ENCODE data around the gene KDM2B.

Gene KDM2B

DNA sequence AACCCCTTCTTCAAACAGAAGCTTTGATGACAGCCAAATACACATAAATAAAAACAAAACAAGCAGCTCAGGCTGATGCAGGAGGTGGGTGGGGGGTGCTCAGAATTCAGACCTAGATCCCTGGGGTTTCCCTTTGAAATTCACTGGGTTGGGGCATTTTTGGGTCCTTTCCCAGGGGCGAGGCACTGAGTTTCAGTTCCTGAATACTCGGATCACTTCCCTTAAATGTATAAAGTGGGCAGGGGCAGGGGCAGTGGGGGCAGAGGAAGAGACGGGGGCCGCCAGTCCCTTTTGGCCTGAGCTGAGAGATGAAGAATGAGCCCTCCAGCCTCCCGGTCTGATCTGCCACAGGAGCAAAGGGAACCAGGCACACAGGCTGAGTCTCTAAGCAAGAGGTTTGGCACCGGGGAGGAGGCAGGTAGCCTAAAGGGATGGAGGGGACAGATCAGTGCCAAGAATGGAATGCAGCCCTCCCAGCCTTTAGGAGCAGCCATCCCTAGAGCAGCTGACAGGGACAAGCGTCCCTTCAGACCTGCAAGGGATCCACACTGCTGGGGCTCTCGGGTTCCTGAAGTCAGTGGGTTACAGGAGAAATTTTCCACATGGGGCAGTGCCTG is 20.3 kb downstream of the KDM2B start:
- DNase-seq: no peak

DNA sequence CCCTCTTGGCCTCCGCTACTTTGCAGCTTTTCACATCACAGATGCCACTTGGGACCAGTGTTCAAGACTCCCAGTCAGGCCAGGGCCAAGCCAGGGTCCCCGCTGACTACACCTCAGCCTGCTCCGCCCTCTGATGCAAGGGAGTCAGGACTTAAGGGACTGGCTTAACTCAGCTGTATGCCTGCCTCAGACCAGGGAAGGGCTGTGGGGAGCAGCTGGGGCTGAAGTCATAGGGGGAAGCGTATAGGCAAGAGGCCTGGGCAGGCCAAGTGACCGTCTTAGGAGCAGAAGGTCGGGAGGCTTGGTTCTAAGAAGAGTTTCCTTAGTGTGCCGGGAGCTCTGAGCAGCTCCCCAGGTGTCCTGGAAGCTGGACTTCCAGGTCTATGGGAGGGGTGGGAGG is 21.9 kb downstream of the KDM2B start:
- DNase-seq: no peak

DNA sequence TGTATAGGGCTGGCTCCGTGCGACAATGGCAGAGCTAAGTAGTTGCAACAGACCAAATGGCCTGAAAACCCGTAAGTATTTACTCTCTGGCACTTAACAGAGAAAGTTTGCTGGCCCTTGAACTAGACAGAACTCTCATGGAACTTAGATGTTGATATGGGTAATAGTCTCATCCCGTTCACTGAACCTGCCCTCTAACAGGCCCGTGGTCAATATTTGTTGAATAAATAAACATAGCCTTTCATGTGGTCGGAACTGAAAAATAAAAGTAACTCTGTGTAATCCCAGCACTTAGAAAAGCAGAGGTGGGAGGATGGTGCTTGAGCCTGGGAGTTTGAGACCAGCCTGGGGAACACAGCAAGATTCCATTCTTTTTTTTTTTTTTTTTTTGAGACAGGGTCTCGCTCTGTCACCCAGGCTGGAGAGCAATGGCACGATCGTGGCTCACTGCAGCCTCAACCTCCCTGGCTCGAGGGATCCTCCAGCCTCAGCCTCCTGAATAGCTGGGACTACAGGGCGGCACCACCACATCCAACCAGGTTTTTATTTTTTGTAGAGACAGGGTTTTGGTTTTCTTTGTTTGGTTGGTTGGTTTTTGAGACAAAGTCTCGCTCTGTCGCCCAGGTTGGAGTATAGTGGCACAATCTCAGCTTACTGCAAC is 29.7 kb downstream of the KDM2B start:
- no peak for DNase-seq

DNA sequence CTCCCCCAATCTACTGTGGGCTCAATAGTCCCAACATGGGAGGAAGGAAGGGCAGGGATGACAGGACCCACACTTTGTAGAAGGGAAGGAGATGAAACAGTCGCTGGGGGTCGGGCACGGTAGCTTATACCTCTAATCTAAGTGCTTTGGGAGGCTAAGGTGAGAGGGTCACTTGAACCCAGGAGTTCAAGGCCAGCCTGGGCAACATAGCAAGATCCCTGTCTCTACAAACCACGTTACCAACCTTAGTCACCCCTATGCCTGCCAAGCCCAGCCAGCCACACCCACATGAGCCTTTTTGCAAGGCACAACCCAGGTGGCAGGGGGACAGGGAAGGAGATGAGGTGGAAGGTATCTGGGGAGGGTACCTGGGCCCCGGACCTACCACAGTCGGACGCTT is 31.7 kb downstream of the KDM2B start:
- DNase-seq: no peak

DNA sequence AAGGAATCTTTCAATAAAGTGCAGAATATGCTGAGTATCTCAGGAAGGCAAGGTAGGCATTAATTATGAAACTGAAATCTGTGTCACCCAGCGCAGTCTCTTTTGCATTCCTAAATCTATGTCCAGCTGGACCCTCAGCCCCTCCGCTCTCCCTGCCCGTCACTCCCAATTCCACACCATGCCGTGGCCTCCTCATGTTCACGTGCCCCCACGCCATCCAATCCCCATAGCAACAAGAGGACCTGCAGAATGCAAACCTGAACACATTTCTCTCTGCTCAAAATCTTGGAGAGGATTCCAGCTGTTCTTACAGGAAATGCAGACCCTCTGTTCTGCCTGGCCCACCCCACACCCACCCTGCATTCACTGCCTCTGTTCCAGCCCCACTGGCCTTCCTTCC is 35.3 kb downstream of the KDM2B start:
- DNase-seq: no peak

DNA sequence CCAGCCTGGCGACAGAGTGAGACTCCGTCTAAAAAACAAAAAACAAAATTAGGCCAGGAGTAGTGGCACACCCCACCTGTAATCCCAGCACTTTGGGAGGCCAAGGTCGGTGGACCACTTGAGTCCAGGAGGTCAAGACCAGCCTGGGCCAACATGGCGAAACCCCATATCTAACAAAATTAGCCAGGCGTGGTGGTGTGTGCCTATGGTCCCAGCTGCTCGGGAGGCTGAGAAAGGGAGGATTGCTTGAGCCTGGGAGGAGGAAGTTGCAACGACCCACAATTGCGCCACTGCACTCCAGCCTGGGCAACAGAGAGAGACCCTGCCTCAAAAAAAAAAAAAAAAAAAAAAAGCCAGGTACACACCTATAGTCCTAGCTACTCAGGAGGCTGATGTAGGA is 37.0 kb downstream of the KDM2B start:
- DNase-seq: no peak

DNA sequence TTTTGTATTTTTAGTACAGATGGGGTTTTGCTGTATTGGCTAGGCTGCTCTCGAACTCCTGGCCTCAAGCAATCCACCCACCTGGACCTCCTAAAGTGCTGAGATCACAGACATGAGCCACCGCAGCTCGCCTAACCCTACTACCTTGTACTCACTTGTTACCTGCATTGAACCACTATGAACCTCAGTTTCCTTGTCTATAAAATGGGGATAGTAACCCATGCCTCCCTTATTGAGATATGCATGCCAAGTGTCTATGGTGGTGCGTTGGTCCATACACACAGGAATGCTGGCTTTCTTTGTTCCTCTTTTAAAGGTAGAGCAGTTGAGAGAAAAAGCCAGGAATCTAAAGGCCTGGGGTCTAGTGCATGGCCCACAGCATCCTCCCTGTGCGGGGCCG is 40.9 kb downstream of the KDM2B start:
- DNase-seq: no peak

DNA sequence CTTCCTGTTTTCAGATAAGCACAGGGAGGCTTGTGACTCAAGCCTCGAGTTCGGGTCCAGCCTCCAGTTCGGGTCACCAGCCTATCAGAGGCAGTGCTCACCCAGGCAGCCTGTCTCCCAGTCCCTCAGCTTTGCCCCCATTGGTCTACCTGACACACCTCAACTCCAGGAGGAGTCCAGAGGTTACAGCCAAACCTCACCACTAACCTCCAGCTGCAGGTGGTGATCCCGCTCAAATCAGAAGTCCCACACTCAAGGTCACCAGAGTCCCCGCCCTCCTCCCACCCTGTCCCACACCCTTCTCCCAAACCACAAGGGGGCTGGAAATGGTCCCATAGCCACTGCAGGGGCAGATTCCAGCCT is 42.1 kb downstream of the KDM2B start:
- peak; percentile 44 for DNase-seq

DNA sequence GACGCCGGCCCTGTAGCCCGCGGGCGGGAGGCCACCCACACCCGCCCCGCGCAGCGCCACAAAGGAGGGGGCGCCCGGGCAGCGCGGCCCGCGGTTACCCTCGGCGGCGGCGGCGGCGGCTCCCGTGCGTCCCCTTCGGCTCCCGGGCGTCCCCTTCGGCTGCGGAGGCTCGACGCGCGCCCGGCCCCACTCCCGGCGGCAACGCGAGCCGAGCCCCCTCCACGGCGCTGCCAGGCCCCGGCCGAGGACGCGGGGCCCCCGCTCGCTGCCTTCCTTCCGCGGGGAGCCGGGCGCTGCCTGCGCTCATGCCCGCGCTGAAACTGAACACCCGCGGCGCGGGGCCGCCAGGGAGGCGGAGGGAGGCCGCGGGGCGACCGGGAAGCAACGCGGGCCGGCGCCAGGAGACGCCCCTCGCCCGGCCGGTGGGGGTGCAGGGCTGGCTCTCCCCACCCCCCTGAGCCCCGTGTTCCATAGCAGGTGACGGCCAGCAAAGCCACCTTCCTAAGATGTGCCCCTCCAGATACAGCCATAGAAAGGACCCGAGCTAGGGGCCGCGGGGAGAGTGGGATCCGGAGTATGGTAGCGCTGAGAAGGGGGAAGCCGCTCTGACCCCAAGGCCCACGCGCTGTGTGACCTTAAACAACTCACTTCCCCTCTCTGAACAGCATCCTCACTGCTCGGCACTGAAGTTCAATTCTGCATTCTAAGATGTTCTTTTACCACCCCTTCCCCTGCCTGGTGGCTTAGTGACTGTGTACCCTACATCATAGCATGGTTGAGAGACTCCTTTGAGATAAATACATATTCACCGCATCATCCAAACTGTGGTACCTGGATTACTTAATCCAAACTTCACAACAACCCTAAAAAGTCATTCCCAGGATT is 42.8 kb downstream of the KDM2B start:
- DNase-seq: peak; percentile 42

DNA sequence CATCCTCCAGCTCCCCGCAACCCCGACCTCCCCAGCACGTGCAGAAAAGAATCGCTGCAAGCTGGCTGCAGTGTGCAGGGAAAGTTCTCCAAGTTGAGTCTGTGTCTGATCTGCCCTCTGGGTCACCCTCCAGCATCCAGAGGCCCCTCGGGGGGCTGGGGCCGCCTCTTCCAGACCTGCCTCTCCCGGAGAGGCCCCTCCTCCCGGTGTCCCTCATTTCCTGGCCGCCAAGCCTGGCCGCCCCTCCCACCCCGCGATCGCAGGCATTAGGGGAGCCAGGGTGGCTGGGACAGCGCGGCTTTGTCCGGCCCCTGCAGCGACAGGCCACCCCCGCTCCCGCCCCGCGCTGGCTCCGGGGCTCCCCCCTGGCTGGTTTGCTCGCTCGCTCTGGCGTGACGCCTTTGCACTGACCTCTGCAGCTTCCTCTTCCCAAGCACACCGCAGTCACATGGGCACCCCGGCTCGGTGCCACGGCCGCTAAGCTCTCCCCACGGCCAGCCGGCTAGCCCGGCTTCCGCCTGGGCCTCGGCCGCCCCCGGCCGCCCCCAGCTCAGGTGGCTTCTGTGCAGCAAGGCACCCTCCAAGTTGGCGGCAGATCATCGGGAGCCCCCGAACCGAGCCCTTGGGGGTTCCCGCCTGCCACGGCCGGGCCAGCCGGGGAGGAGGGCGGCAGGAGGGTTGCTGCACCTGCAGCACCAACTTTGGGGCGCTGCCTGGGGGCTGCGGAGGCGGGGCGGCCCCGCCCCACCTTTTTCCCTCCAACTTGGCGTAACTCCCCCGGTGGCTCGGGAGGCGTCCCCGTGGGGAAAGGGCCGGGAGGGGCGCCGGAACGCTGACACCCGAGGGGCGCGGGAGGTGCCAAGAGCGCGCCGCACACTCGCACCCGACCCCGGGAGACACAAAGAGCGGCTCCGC is 43.7 kb downstream of the KDM2B start:
- peak; percentile 69 for DNase-seq

DNA sequence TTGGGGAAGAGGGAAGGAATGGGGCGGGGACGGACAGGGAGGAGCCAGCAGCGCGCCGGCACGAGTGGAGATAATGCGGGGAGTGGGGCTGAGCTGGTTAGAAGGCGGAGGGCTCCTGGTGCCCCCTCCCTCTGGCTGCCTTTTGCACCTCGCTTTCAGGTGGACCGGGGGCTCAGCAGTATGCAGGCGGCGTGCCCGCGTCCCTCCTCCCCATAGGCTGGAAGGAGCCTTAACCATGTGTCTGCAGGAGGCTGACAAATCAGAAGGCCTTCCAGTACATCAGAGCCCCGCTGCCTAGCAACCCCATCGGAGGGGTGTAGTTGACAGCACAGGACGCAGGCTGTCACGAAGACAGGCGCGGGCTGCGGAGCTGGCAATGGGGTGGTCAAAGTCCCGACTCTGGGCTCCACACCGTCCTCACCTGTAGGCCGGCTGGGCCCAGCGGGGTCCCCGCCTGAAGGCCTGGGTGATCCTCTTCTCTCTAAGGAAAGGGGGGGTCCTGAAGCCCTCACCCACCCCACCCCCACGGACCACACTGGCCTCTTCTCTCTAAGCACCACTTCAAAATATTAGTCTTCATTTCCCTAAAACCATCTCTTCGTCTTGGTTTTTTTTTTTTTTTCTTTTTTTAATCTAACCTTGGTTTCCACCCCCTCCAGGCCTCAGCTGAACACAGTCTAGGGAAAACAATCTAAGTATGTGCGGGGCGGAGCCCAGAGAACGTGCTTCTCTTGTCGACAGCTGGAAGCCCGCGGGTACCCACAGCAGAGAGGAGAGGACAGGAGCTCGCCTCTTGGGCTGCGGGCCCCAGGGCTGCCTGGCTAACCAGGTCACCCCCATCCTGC is 44.5 kb downstream of the KDM2B start:
- DNase-seq: peak; percentile 70

DNA sequence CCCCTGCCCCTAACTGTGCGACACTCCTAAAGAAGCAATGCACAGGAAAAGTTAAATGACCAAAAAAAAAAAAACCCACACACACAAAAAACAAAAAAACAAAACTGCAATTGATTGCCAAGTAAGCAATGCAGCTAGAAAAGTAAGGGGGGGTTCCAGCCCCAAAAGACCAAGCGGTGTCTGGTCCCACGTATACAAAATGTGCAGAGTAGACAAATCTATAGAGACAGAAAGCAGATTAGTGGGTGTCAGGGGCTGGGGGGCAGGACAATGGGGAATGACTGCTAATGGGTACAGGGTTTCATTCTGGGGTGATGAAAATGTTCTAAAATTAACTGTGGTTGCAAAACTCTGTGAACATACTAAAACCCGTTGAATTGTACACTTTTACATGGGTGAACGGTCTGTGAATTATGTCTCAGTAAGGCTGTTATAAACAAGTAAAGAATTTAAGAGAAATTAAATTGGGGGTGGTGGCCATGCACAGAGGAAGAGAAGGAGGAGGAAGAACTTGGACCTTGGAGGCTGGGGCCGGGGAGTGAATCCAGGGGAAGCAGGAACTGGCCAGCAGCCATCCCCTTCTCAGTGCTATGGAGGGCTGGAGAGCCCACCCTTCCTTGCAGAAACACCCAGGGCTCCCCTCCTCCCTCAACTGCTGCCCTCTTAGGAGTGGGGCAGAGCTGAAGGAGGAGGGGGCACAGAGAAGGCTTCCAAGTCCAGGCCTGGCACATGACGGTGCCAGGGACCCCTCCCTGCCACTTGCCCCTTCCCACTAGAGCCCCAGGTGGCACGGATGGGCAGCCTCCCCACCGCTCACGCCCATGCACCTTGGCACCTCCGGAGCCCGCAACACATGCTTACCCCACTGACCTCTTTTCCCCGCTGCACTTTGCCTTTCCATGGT is 45.4 kb downstream of the KDM2B start:
- no peak for DNase-seq

DNA sequence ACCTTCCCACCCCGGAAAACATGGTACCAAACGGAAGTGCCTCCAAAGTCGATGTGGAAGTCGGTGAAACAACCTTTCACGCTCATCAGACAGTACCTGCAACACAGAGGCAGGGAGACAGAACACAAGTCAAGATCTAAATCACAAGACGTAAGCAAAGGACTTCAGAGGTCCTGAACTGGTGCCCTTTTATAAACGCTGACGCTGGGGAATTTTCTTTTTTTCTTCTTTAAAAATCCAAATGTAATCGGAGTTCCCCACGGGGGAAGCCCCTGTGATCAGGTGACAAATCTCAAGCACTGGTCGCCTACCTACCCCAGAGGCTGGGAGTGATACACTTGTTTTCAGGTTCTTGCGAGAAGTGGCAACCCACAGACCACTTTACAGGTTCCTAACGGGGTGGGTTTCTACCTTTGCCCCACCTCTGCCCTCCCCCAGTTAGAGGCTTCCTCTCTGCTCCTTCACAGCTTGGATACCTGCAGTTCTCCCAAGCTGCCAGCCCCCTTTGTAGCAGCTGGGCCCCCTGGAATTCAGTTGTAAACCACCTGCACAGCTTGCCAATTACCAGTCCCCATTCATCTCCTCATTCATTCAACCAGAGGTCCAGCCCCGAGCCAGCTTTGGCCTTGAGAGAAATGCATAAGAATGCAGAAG is 46.2 kb downstream of the KDM2B start:
- DNase-seq: peak; percentile 67

DNA sequence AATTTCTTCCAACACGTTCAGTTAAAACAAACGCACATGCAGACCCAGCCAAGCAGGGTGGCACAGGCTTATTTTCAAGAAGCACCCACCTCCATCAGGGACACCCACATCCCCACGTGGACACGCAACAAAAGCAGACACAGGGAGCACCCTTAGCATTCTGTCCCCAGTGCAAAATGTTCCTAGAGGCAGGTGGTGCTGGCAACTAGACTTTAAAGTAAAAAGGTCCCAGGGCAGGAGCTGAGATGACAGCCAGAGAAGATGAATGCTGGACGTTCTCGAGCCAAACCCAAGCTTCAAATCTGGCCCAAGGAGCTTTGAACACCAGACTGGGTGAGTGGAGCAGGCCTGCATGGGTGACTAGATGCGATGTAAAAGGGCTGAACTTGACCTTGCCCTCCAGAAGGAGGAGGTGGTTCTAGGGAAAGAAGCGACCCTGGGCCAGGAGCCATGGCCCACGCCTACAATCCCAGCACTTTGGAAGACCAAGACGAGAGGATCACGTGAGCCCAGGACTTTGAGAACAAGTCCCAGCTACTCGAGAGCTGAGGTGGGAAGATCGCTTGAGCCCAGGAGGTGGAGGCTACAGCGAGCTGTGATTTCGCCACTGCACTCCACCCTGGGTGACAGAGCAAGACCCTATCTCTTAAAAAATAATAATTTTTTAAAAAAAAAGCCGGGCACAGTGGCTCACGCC is 47.3 kb downstream of the KDM2B start:
- no peak for DNase-seq

DNA sequence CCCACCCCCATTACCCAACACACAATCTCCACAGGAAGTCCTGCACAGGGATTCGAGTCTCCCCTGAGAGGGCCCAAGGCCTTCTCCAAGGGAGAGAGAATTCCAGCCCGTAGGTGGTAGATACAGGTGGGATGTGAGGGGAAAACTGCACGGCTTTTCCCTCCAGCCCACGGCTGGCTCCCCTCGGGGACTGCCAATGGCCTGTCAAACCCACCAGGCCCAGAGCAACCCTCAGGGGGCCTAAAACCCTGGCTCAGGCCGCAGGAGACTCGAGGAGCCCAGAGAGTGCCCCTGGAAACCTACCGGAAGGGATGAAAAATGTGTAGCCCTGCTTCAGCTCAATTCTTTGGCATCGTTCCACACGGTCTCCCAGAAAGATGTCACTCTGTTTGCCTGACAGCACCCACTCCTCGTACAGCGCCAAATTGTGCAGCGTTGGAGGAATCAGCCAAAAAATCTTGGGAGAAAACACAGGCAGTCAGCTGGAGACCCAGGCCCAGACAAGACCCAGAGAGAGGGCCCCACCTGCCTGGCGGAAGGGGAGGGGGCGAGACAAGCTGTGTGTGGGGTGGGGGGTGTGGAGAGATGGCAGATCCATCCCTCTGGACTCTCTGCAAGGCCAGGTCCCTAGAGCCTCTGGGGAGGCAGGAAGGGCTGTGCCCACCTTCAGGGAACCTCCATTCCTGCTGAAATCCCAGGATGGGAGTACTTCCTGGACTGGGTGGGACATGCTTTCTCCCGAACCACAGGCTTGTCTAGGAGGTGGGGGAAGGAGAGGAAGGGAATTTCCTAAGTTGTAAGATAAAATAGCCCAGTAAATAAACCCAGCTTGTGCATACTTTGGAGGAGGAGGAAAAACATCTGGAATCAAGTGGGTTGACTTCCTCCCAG is 48.1 kb downstream of the KDM2B start:
- no peak for DNase-seq

DNA sequence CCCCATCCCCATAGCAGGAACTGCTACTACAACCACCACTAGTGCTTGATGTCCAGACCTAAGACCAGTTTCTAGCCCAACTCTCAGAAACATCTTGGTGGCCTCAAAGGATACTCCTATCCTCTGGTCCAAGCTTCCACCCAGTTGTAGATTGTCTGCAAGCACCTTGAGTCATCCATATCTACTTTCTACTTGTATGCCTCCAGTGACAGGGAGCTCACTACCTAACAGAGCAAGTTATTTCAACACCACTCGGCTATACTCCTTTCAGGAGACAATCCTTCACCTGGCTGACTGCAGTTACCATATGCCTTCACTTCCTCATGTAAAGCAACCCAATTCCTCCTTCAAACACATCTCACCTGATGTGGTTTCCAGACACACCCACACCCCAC is 49.5 kb downstream of the KDM2B start:
- DNase-seq: no peak

DNA sequence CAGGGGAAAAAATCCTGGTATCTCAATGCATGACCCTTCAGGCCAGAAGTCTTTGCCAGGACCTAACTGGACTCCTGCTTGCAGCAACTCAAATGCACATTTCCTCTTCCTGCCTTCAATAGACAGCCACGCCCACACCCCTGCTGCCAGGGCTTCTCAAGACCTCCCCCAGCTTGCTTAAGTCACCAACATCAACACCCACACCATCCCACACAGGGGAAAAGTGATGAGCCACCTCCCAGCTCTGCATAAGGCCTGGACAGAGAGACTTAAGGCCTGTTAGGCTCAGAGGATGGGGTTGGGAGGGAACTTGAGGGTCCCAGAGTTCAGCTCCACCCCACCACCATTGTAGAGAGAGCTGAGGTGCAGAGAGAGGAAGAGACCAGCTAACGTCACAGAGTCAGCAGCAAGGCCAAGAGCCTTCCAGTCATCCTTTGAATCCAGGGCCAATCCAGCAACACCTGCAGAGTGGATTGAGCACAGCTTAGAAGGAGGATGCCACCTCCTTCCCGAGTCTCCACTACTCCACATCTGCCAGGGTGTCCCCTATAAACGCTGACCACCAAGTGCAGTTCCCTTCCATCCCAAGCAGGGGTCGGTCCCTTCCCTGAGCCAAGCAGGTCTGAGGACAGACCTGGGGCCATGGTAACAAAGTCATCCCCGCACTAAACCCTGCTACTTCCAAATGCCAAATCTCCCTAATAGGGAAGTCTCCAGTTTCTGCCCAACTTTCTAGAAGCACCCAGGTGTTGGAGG is 50.0 kb downstream of the KDM2B start:
- peak; percentile 77 for DNase-seq

DNA sequence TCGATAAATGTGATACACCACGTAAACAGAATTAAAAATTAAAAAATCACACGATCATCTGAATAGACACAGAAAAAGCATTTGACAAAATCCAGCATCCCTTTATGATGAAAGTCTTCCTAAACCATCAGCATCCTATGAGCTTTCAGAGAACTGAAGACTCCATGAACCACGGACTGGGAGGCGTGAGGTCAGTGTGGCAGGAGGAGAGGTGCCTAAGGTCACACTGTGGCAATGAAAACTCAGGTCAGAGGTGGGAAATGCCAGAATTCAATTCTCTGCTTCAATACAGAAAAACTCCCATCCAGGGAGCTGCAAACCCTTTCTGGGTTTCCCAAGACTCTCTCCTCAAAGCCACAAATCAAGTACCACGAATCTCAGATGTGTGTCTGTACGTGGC is 51.6 kb downstream of the KDM2B start:
- no peak for DNase-seq

Measured in stimulated activated CD4-positive, alpha-beta T cell treated with anti-CD3 and anti-CD28 coated beads, Interleukin-15, amount 100 ng/mL, for 24 hours (primary cell).